Esophagus squamous epithelium (tissue), 4 donors: ENCODE measurements around the gene SCAPER.

Source experiments
- CTCF ChIP-seq, 6 experiments: fragments of 450-650 bp in 4 of 6; fragments of 200-600 bp in 2 of 6; sonication (generic) in 2 of 6; IDR thresholded peaks; one replicate each; pipeline ENCODE4 v1.5.1; 2016 to 2019; ENCODE audit warnings: antibody characterized with exemption in 6 of 6, mild to moderate bottlenecking in 4 of 6, moderate library complexity in 4 of 6
- POLR2A ChIP-seq, 4 donors: fragments of 450-650 bp; IDR thresholded peaks; one replicate each; pipeline ENCODE4 v1.6.1; 2017; ENCODE audit warnings: antibody characterized with exemption in 4 of 4, mild to moderate bottlenecking in 4 of 4, moderate library complexity in 3 of 4

DNA sequence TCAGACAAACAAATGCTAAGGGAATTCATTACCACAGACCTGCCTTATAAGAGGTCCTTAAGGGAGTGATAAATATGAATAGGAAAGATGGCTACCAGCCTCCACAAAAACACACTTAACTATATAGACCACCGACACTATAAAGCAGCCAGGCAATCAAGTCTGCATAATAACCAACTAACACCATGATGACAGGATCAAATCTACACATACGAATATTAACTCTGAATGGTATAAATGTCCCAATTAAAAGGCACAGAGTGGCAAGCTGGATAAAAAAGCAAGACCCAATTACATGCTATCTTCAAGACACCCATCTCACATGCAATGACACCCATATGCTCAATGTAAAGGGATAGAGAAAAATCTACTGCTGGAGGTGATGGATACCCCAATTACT is 221.1 kb downstream of the SCAPER start:
- TF ChIP-seq CTCF (IDR thresholded peaks at IDR 0.05): no peak
- TF ChIP-seq POLR2A (IDR thresholded peaks at IDR 0.05): no peak
